GM19025 (cell line): ENCODE data around the gene LARGE2.

Experiments
- ATAC-seq: cut with Tn5 transposase; IDR thresholded peaks from one replicate; pipeline ENCODE4 v1.9.1; 2021; ENCODE audit warnings: mild to moderate bottlenecking, low read depth, moderate library complexity; ENCODE audit not compliant: unreplicated experiment

The LARGE2 gene

GRCh38 chr11:45927684-45928413 lies 5.4 kb downstream of the LARGE2 start:
- no peak for ATAC-seq

DNA sequence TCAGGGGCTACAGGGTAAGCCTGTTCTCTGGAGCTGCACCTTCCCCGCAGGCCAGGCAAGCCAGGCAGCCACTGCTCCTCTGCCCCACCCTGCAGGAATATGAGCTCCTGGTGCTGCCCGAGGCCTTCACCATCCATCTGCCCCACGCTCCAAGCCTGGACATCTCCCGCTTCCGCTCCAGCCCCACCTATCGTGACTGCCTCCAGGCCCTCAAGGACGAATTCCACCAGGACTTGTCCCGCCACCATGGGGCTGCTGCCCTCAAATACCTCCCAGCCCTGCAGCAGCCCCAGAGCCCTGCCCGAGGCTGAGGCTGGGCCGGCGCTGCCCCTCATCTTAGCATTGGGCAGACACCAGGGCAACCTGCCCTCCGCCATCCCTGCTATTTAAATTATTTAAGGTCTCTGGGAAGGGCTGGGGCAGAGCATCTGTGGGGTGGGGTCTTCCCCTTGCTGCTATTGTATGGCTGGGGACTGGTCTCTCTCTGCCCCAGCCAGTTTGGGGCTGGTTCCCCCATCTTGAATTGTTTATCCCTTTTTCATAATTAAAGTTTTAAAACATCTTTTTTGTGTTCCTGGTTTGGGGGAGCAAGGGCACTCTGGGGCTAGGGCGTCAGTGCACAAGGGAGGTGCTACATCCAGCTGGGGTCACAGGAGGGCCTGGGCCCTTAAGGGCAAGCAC lies 6.2 kb downstream of the LARGE2 start:
- ATAC-seq: no peak

GRCh38 chr11:45929486-45930030 lies 7.1 kb downstream of the LARGE2 start:
- peak; percentile 1 for ATAC-seq

- ATAC-seq: peak; percentile 96
Observed at GRCh38 chr11:45930031-45930794, 7.8 kb downstream of the LARGE2 start.

- ATAC-seq: no peak
Observed at GRCh38 chr11:45930951-45931570, 8.6 kb downstream of the LARGE2 start.

DNA sequence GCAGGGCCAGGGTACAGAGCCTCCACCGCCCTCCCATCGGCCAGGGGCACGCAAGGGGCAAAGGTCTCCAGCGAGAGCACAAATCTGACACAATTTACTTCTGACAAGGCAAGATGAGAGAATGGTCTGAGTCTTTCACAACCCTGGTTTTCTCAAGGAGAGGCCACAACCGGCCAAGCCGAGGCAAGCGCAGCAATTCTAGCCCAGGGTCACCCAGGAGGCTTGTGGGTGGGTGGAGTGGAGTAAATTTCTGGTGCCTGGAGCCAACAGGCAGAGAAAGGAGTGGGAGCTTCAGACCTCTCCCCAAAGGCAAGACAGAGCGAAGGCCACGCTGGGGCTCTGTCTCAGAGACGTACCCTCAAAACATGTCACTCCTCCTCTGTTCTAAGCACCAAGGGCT lies 9.3 kb downstream of the LARGE2 start:
- no peak for ATAC-seq

GRCh38 chr11:45932217-45932616 lies 9.8 kb downstream of the LARGE2 start:
- no peak for ATAC-seq

DNA sequence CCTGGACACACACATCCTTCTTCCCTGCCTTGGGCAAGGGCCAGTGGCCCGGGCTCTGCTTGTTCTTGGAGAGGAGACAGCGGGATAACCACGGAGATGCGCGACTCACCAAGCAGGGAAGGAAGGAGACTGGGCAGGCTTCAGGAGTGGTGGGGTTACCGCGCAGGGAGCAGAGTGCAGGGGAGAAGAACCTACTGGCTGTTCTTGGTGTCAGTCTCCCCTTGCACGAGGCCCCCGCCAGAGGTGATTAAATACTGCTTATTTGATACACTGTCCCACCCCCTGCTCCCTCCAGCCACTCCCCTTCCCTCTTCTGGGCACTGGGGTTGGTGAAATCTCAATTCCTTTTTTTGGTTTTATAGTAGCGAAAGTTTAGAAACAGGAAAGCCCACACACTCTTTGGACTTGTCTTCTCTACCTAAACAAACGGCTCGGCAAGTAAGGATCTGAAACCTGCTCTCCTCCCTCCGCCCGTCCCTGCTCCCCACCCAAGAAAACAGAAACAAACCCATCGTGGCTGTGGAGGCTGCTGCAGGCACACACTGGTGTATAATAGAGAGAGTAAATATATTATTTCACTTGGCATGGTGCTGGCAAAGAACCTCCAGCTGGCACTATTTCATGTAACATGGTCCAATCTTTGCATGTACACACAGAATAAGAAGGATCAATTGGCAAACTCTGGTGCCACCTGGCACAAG lies 10.8 kb downstream of the LARGE2 start:
- ATAC-seq: no peak

GRCh38 chr11:45933846-45934579 lies 11.6 kb downstream of the LARGE2 start:
- no peak for ATAC-seq

- ATAC-seq: no peak
Observed at GRCh38 chr11:45934580-45935318, 12.3 kb downstream of the LARGE2 start.

- ATAC-seq: no peak
Observed at GRCh38 chr11:45935349-45936064, 13.1 kb downstream of the LARGE2 start.

DNA sequence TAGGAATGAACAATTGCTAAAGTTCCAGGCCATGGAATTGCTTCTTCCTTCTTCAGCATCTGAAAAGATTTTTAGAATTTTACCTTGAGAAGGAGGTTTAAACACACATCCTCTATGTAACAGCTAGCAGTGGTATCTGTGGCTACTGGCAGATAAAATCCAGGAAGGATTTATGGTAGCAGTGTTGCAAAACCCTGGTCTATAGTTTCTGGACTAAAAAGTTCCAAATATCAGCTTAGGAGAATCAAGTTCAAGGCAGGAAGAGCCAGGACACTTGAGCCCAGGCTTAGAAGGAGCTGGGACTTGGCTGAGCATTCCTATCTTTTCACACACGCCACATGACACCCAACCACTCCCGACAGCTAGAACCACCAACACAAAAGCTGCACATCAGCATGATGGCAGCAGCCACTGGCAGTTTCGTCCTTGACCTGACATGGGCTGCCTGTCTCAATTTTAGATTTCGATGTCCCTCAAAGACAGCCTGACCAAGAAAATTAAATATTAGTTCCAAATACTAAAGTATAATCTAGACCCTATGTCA lies 14.1 kb downstream of the LARGE2 start:
- no peak for ATAC-seq

- ATAC-seq: no peak
Observed at GRCh38 chr11:45937916-45938315, 15.5 kb downstream of the LARGE2 start.

DNA sequence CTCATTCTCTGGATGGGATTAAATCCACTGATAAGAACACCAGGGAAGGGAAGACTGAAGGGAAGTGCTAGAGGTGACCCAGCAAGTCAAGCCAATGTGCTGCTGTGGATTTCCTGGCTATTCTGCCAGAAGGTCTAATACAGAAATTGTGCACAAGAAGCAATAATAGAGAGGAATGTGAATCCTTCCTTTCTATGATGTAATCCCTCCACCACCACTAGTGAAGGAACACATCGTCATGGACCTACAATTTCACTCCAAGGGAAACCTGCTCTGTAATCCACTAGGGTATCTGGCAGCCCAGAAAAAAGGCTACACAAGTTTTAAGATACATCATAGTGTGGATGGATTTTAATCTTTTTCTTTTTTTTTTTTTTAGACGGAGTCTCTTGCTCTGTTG lies 17.4 kb downstream of the LARGE2 start:
- ATAC-seq: no peak

DNA sequence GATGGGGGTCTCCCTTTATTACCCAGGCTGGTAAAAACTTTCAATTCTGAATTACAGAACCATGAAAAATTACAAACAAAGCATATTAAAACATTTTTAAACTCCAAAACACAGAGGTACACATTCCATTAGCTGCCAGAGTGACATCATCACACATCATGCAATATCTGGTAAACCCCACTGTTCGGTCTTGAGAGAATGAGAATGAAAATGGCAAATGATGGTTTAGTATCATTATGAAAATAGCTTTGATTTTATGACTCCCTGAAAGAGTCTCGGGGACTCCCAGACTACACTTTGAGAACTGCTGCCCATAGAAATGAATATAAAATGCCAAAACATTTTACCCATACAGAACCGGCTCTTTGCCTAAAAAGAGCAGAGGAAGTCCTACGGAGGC lies 18.8 kb downstream of the LARGE2 start:
- no peak for ATAC-seq

- ATAC-seq: no peak
Observed at GRCh38 chr11:45942381-45942780, 19.9 kb downstream of the LARGE2 start.

DNA sequence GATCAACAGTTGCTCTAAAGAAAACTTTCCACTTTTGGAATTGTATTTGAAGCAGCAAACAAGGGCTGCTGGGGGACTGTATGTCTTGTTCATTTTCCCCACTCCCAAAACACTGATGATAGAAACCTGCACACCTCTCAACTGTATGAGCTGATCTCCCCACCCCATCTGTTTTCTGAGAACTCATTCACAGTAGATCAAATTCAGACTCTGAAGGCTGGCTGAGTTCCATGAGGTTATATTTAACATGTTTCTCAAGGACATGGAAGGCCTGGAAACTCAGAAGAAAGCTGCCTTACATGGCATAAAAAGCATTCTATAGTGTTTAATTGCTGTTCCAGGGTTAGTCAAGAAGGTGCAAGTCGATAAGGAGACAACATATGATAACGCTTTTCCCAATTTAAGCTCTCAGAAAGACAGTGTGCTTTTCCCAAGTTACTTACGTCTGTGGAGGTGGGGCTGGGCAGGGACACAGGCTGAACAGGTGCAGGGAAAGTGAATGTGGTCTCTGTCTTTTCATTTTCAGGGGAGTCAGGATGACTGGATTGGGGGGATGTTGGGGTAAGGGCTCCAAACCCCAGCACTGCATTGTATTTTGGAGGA lies 23.0 kb downstream of the LARGE2 start:
- ATAC-seq: no peak
